Endothelial cell of umbilical vein (primary cell): ENCODE results near the gene PIWIL4. TPM values are rescaled to one million over a fixed set of nuclear protein-coding genes. Genes with fewer than 3 reads are reported as not detected.

Source experiments
- BruUV-seq: library from RNA; stranded (reverse); fragments of 400-500 nt; replicated peaks from 2 replicates; lab custom pipeline; 2021; lab: Mats Ljungman, UMichigan
- CTCF ChIA-PET: fragments of 300-600, 350-600 bp; sonication (Branson Sonifier 250); formaldehyde crosslinking; loops from one replicate; lab custom pipeline; 2021; ENCODE audit warnings: antibody characterized with exemption, inconsistent platforms; lab: Charles Lee
- POLR2A ChIA-PET: fragments of 300-600, 350-600 bp; sonication (Branson Sonifier 250); formaldehyde crosslinking; loops from one replicate; lab custom pipeline; 2021; ENCODE audit warnings: antibody characterized with exemption, inconsistent platforms; lab: Charles Lee
- DNase-seq: peaks from one replicate; pipeline ENCODE4 v3.0.0-alpha.2; 2011; ENCODE audit warnings: low read depth, low spot score
- FAIRE-seq: peaks from 2 replicates; lab custom pipeline; 2011; peaks lifted over from hg19 to GRCh38; lab: Jason Lieb, UNC
- H2AFZ ChIP-seq: 2 replicates; pipeline ENCODE4 v1.6.0; 2012; ENCODE audit warnings: low read depth, low read length, control low read depth, inconsistent platforms
- H3K27ac ChIP-seq: 2 replicates; pipeline ENCODE4 v1.5.1; 2011; ENCODE audit warnings: low read depth, mild to moderate bottlenecking, control low read depth, low read length, moderate library complexity; ENCODE audit not compliant: insufficient read depth
- H3K27me3 ChIP-seq, 2 experiments: 2 replicates each; pipeline versions ENCODE4 v1.6.0 to v1.6.1; 2011; ENCODE audit warnings: low read length in 2 of 2, mixed read lengths in 1 of 2; ENCODE audit not compliant: control insufficient read depth in 2 of 2, insufficient read depth in 2 of 2
- H3K36me3 ChIP-seq, 2 experiments: 2 replicates in 1 of 2; 3 replicates in 1 of 2; pipeline ENCODE4 v1.5.1; 2011; ENCODE audit warnings: low read length in 2 of 2, mild to moderate bottlenecking in 1 of 2, moderate library complexity in 1 of 2; ENCODE audit not compliant: control insufficient read depth in 2 of 2, insufficient read depth in 2 of 2; ENCODE audit errors: extremely low read depth in 1 of 2
- H3K4me1 ChIP-seq: 3 replicates; pipeline ENCODE4 v1.5.1; 2011; ENCODE audit warnings: mild to moderate bottlenecking, low read length; ENCODE audit not compliant: control insufficient read depth, insufficient read depth; ENCODE audit errors: extremely low read depth
- H3K4me2 ChIP-seq: 2 replicates; pipeline ENCODE4 v1.6.1; 2011; ENCODE audit warnings: low read length, control low read depth, mixed read lengths; ENCODE audit not compliant: insufficient read depth
- H3K4me3 ChIP-seq, 3 experiments: fragments of 200-600 bp in 1 of 3; sonication (generic), shearing (Covaris generic) in 1 of 3; replicated peaks in 1 of 3; 2 replicates each; pipeline ENCODE4 v1.5.1; 2011 to 2016; ENCODE audit warnings: control low read depth in 3 of 3, low read length in 3 of 3, mild to moderate bottlenecking in 2 of 3, inconsistent platforms in 1 of 3, low read depth in 1 of 3, moderate library complexity in 1 of 3; ENCODE audit not compliant: insufficient read depth in 1 of 3
- H3K79me2 ChIP-seq: 2 replicates; pipeline ENCODE4 v1.6.0; 2012; ENCODE audit warnings: low read length, inconsistent platforms; ENCODE audit not compliant: control insufficient read depth, insufficient read depth
- H3K9ac ChIP-seq: replicated peaks from 2 replicates; pipeline ENCODE3; 2011; ENCODE audit warnings: low read length, control low read depth; ENCODE audit not compliant: insufficient read depth; ENCODE audit errors: extremely low read depth
- H3K9me1 ChIP-seq: replicated peaks from 3 replicates; pipeline ENCODE4 v1.6.0; 2011; ENCODE audit warnings: mild to moderate bottlenecking, low read length; ENCODE audit not compliant: control insufficient read depth, insufficient read depth; ENCODE audit errors: extremely low read depth
- H3K9me3 ChIP-seq: replicated peaks from 2 replicates; pipeline ENCODE4 v1.5.1; 2012; ENCODE audit warnings: low read length, inconsistent platforms; ENCODE audit not compliant: control insufficient read depth, insufficient read depth
- H4K20me1 ChIP-seq: replicated peaks from 2 replicates; pipeline ENCODE3; 2011; ENCODE audit warnings: mild to moderate bottlenecking, low read length; ENCODE audit not compliant: control insufficient read depth, insufficient read depth; ENCODE audit errors: extremely low read depth
- EZH2 ChIP-seq: IDR thresholded peaks from 2 replicates; pipeline ENCODE4 v1.6.1; 2012; ENCODE audit warnings: borderline replicate concordance, low read depth, mild to moderate bottlenecking, moderate library complexity, low read length, inconsistent platforms; ENCODE audit not compliant: severe bottlenecking
- FOS ChIP-seq: IDR thresholded peaks from 2 replicates; pipeline ENCODE4 v1.6.1; 2011; ENCODE audit warnings: mild to moderate bottlenecking, low read length, moderate library complexity, borderline replicate concordance; ENCODE audit not compliant: insufficient read depth
- GATA2 ChIP-seq: IDR thresholded peaks from 2 replicates; pipeline ENCODE4 v1.7.0; 2011; ENCODE audit warnings: low read depth, mild to moderate bottlenecking, moderate library complexity, mixed read lengths, low read length; ENCODE audit not compliant: insufficient read length, insufficient read depth
- JUN ChIP-seq: IDR thresholded peaks from 2 replicates; pipeline ENCODE4 v1.6.1; 2011; ENCODE audit warnings: borderline replicate concordance, low read depth; ENCODE audit not compliant: insufficient read length, insufficient read depth
- MYC ChIP-seq: IDR thresholded peaks from one replicate; pipeline ENCODE4 v1.6.1; 2011; ENCODE audit warnings: mild to moderate bottlenecking, low read depth, low read length
- POLR2A ChIP-seq: IDR thresholded peaks from 2 replicates; pipeline ENCODE4 v1.6.1; 2012; ENCODE audit warnings: low read depth, mild to moderate bottlenecking, control low read depth, low read length
- POLR2AphosphoS5 ChIP-seq: IDR thresholded peaks from 2 replicates; pipeline ENCODE4 v1.6.1; 2012; ENCODE audit warnings: low read depth, mild to moderate bottlenecking, control low read depth, low read length, moderate library complexity; ENCODE audit not compliant: insufficient read depth
- dilution Hi-C: fragments of 300-500 bp; cut with MboI; formaldehyde crosslinking; loops from one replicate; pipeline ENCODE4 v1.15.0; 2019; ENCODE audit warnings: low sequenced_read_pairs; ENCODE audit not compliant: extremely low pct_ligation_motif_present
- intact Hi-C: fragments of 100-400 bp; cut with micrococcal nuclease; formaldehyde crosslinking; loops from one replicate; pipeline ENCODE4 v1.10.0; 2022
- polyA plus RNA-seq, 4 experiments: library from polyadenylated mRNA; depleted of rRNA in 3 of 4; stranded (reverse) in 3 of 4; unstranded in 1 of 4; fragments of >200 nt; gene quantifications; 2 replicates each; pipeline versions ENCODE4 v1.2.1 to v1.2.3, GENCODE V29; 2011 to 2012; ENCODE audit warnings: missing spikeins in 1 of 4
- total RNA-seq: library from RNA; stranded (reverse); gene quantifications from 2 replicates; pipeline ENCODE4 v1.2.3, GENCODE V29; 2021
- TF ChIP-seq, protein P1 (sequence below): IDR thresholded peaks from 2 replicates; pipeline ENCODE4 v1.6.1; 2011; ENCODE audit not compliant: insufficient read depth, insufficient read length
- TF ChIP-seq, protein P2 (sequence below), 2 donors: IDR thresholded peaks; 1 replicate in 1 of 2; 2 replicates in 1 of 2; pipeline ENCODE4 v1.5.1; 2011; ENCODE audit warnings: low read length in 2 of 2, mild to moderate bottlenecking in 2 of 2, moderate library complexity in 2 of 2, control low read depth in 1 of 2, inconsistent platforms in 1 of 2, low read depth in 1 of 2; ENCODE audit not compliant: insufficient read depth in 1 of 2; ENCODE audit errors: extremely low read depth in 1 of 2

Gene PIWIL4
- total and polyA plus RNA-seq, 2 donors (not counting 3 experiments of a cell fraction or from before 2014, with no cell fraction given) = 0.55 to 0.64 TPM

DNA sequence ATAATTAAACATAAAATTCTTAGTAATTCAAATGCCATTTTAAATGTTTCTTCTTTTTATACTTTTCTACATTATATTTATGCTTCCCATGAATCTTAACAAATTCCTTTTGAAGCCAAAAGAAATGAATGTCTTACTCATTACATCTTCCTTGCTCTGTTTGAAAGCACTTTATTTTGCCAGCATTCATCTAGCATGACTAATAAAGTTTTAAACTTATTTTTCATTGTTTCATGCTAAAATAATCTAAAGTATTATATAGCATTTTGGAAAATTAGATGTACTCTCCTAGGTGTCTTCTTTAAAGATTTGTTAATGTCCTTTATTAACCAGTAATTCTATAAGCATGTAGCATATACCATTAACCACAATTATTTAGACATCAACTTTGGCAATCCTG is 9.7 kb upstream of the PIWIL4 start:
- TF ChIP-seq, protein P1, sequence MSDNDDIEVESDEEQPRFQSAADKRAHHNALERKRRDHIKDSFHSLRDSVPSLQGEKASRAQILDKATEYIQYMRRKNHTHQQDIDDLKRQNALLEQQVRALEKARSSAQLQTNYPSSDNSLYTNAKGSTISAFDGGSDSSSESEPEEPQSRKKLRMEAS = no peak
- TF ChIP-seq JUN (no peak), MYC (no peak), GATA2 (no peak), POLR2AphosphoS5 (no peak), POLR2A (no peak), EZH2 (no peak), FOS (no peak)
- TF ChIP-seq, protein P2, sequence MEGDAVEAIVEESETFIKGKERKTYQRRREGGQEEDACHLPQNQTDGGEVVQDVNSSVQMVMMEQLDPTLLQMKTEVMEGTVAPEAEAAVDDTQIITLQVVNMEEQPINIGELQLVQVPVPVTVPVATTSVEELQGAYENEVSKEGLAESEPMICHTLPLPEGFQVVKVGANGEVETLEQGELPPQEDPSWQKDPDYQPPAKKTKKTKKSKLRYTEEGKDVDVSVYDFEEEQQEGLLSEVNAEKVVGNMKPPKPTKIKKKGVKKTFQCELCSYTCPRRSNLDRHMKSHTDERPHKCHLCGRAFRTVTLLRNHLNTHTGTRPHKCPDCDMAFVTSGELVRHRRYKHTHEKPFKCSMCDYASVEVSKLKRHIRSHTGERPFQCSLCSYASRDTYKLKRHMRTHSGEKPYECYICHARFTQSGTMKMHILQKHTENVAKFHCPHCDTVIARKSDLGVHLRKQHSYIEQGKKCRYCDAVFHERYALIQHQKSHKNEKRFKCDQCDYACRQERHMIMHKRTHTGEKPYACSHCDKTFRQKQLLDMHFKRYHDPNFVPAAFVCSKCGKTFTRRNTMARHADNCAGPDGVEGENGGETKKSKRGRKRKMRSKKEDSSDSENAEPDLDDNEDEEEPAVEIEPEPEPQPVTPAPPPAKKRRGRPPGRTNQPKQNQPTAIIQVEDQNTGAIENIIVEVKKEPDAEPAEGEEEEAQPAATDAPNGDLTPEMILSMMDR (IDR thresholded peaks at IDR 0.05; ENCODE audit: extremely low read depth in 1 of 2, insufficient read depth in 1 of 2, low read depth in 1 of 2, low read length in 2 of 2) = no peak
- Histone ChIP-seq H3K36me3 (no peaks in the 10 kb centered on the region), H3K4me2 (no peak overlapping the region), H3K27ac (no peak overlapping the region), H3K9me3 (no peaks in the 10 kb centered on the region), H2AFZ (no peak overlapping the region), H3K79me2 (no peaks in the 10 kb centered on the region), H3K9me1 (no peaks in the 10 kb centered on the region), H3K9ac (no peak overlapping the region), H3K4me1 (peaks cover 4% of the 10 kb centered on the region), H3K4me3 (no peak overlapping the region), H3K27me3 (no peaks in the 10 kb centered on the region), H4K20me1 (no peaks in the 10 kb centered on the region)
- ChIA-PET POLR2A (no interaction called here), CTCF (interaction anchor here (1.7 kb wide), 1 partner anchor 10 kb away, joined by 4 read pairs; no protein-coding TSS in a partner anchor)
- BruUV-seq = no TSS peak
- dilution Hi-C loops (no loop called here), intact Hi-C loops (no loop called here)
- DNase-seq (no peak), FAIRE-seq (no peak)
